ENCODE measurements around the gene MCM10.
A peak's percentile ranks its signal among the peaks of the same experiment; 100 is the strongest.

Gene MCM10

DNA sequence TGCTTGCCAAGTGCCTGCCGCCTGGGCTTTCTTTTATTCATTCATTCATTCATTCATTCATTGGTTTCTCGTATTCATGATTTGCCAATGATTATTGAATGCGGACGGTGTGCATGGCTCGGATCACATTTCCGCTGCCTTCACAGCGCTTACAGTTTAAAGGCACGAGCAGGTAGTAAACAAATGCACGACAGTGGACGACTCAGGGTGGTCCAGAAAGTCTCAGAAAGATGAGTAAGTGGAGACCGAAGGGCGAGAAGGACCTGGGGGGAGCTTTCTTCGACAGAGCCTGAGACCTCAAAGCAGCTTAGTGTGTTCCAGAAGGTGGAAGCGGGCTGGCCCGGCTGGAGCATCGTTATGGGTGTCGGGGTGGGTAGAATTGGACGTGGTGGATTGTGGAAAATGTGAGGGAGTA, 506 bp downstream of the MCM10 start:
- peak overlapping the region; percentile 61 for H3K27ac ChIP-seq (replicated peaks)
- H3K27me3 ChIP-seq (ENCODE audit: insufficient read depth, poor library complexity, severe bottlenecking), result no peaks in the 10 kb centered on the region
- DNase-seq (ENCODE audit: low read depth in 1 of 2, low spot score in 1 of 2), result peak in 1 of 2 experiments; percentile 1
- peak overlapping the region; percentile 51 for H3K4me3 ChIP-seq (replicated peaks; ENCODE audit: insufficient read depth, low read length)
- TF ChIP-seq, protein P1, sequence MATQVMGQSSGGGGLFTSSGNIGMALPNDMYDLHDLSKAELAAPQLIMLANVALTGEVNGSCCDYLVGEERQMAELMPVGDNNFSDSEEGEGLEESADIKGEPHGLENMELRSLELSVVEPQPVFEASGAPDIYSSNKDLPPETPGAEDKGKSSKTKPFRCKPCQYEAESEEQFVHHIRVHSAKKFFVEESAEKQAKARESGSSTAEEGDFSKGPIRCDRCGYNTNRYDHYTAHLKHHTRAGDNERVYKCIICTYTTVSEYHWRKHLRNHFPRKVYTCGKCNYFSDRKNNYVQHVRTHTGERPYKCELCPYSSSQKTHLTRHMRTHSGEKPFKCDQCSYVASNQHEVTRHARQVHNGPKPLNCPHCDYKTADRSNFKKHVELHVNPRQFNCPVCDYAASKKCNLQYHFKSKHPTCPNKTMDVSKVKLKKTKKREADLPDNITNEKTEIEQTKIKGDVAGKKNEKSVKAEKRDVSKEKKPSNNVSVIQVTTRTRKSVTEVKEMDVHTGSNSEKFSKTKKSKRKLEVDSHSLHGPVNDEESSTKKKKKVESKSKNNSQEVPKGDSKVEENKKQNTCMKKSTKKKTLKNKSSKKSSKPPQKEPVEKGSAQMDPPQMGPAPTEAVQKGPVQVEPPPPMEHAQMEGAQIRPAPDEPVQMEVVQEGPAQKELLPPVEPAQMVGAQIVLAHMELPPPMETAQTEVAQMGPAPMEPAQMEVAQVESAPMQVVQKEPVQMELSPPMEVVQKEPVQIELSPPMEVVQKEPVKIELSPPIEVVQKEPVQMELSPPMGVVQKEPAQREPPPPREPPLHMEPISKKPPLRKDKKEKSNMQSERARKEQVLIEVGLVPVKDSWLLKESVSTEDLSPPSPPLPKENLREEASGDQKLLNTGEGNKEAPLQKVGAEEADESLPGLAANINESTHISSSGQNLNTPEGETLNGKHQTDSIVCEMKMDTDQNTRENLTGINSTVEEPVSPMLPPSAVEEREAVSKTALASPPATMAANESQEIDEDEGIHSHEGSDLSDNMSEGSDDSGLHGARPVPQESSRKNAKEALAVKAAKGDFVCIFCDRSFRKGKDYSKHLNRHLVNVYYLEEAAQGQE (IDR thresholded peaks at IDR 0.05; ENCODE audit: insufficient replicate concordance, low read depth), result no peak
- TF ChIP-seq SPI1 (IDR thresholded peaks at IDR 0.05; ENCODE audit: borderline replicate concordance, low read depth), result no peak
- TF ChIP-seq, protein P2, sequence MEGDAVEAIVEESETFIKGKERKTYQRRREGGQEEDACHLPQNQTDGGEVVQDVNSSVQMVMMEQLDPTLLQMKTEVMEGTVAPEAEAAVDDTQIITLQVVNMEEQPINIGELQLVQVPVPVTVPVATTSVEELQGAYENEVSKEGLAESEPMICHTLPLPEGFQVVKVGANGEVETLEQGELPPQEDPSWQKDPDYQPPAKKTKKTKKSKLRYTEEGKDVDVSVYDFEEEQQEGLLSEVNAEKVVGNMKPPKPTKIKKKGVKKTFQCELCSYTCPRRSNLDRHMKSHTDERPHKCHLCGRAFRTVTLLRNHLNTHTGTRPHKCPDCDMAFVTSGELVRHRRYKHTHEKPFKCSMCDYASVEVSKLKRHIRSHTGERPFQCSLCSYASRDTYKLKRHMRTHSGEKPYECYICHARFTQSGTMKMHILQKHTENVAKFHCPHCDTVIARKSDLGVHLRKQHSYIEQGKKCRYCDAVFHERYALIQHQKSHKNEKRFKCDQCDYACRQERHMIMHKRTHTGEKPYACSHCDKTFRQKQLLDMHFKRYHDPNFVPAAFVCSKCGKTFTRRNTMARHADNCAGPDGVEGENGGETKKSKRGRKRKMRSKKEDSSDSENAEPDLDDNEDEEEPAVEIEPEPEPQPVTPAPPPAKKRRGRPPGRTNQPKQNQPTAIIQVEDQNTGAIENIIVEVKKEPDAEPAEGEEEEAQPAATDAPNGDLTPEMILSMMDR (IDR thresholded peaks at IDR 0.05; ENCODE audit: insufficient read depth, low read length), result no peak
- no peak for TF ChIP-seq POLR2AphosphoS5 (IDR thresholded peaks at IDR 0.05; ENCODE audit: low read depth)

DNA sequence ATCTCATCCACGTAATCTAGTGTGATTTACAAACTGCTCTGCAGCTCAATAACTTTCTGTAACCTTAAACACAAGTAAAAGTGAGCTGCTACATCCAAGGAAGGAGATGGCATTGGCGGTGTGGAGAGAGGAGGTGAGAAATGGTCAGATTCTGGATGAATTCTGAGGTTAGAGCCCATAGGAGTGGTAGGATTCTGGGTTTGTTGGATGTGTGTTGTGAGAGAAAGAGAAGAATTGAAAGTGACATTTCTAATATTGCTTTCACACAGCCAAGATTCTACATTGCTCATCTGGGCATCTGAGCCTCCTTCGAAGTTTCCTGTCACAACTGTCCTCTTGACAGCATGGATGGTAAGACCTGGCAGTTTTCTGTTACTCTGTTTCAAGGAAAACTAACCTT, 2.5 kb downstream of the MCM10 start:
- Histone ChIP-seq H3K27ac (replicated peaks) (no peak overlapping the region), H3K4me3 (replicated peaks; ENCODE audit: insufficient read depth, low read length) (no peak overlapping the region), H3K27me3 (ENCODE audit: insufficient read depth, poor library complexity, severe bottlenecking) (no peaks in the 10 kb centered on the region)
- TF ChIP-seq SPI1 (IDR thresholded peaks at IDR 0.05; ENCODE audit: borderline replicate concordance, low read depth), result no peak
- TF ChIP-seq, protein P2 (IDR thresholded peaks at IDR 0.05; ENCODE audit: insufficient read depth, low read length), result no peak
- TF ChIP-seq GABPA (IDR thresholded peaks at IDR 0.05; ENCODE audit: low read depth), result no peak
- TF ChIP-seq POLR2AphosphoS5 (IDR thresholded peaks at IDR 0.05; ENCODE audit: low read depth), result no peak
- TF ChIP-seq, protein P1 (IDR thresholded peaks at IDR 0.05; ENCODE audit: insufficient replicate concordance, low read depth), result no peak
- no peak for DNase-seq (ENCODE audit: low read depth in 1 of 2, low spot score in 1 of 2)

DNA sequence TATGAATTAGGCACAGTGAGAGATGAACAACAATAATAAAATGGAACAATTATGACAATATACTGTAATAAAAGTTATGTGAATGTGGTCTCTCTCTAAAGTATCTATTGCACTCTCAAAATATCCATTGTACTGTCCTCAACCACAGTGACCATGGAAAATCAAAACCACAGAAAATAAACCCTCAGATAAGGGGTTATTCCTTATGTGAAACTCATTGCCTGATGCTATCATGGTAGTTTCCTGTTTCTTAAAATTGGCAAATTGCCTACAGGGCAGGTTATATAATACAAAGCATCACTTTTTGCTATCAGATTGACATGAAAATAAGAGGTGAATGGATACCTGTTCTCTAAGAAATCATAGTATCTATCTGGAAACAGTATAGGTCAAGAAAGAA, 3.8 kb downstream of the MCM10 start:
- no peak overlapping the region for H3K27ac ChIP-seq (replicated peaks)

More for the DNA sequence above, 3.8 kb downstream of the MCM10 start:
- TF ChIP-seq GABPA (IDR thresholded peaks at IDR 0.05; ENCODE audit: low read depth), result no peak
- TF ChIP-seq, protein P1 (IDR thresholded peaks at IDR 0.05; ENCODE audit: insufficient replicate concordance, low read depth), result no peak
- TF ChIP-seq POLR2AphosphoS5 (IDR thresholded peaks at IDR 0.05; ENCODE audit: low read depth), result no peak
- no peak for TF ChIP-seq SPI1 (IDR thresholded peaks at IDR 0.05; ENCODE audit: borderline replicate concordance, low read depth)
- TF ChIP-seq, protein P2 (IDR thresholded peaks at IDR 0.05; ENCODE audit: insufficient read depth, low read length), result no peak
- no peak overlapping the region for H3K4me3 ChIP-seq (replicated peaks; ENCODE audit: insufficient read depth, low read length)
- no peak for DNase-seq (ENCODE audit: low read depth in 1 of 2, low spot score in 1 of 2)
- H3K27me3 ChIP-seq (ENCODE audit: insufficient read depth, poor library complexity, severe bottlenecking), result no peaks in the 10 kb centered on the region

Measured in HL-60 (cell line).